ENCODE results near the gene CLEC4A. TPM values are rescaled to one million over a fixed set of nuclear protein-coding genes. Genes with fewer than 3 reads are reported as not detected.
"Not testable (repeated sequence)": the region's sequence is repeated elsewhere in the genome, so short reads cannot be mapped to it uniquely, and the experiment has no call there.

Gene CLEC4A
- total RNA-seq, 1 donor, result 0.45 TPM

DNA sequence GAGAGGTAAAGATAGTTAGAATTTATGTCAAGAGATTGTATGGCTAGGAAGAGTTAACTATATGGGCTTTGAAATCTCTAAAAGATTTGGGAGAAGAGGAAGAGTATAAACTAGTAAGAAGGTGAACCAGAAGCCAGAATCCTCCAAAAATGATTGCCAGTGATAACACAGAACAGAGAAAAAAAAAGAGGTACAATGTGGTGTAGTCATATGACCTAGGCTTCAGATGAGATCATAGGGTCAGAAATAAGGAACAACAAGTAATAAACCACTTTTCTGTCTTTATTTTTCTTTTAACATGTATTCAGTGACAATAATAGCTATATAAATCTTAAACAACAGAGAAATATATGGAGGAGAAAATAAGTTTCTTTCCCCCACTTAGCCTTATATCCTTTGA is 43.3 kb upstream of the CLEC4A start:
- H3K4me3 ChIP-seq (ENCODE audit: low read depth, low read length), result no peak overlapping the region
- TF ChIP-seq, protein P1, sequence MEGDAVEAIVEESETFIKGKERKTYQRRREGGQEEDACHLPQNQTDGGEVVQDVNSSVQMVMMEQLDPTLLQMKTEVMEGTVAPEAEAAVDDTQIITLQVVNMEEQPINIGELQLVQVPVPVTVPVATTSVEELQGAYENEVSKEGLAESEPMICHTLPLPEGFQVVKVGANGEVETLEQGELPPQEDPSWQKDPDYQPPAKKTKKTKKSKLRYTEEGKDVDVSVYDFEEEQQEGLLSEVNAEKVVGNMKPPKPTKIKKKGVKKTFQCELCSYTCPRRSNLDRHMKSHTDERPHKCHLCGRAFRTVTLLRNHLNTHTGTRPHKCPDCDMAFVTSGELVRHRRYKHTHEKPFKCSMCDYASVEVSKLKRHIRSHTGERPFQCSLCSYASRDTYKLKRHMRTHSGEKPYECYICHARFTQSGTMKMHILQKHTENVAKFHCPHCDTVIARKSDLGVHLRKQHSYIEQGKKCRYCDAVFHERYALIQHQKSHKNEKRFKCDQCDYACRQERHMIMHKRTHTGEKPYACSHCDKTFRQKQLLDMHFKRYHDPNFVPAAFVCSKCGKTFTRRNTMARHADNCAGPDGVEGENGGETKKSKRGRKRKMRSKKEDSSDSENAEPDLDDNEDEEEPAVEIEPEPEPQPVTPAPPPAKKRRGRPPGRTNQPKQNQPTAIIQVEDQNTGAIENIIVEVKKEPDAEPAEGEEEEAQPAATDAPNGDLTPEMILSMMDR (IDR thresholded peaks at IDR 0.05; ENCODE audit: insufficient read depth, low read length), result no peak

DNA sequence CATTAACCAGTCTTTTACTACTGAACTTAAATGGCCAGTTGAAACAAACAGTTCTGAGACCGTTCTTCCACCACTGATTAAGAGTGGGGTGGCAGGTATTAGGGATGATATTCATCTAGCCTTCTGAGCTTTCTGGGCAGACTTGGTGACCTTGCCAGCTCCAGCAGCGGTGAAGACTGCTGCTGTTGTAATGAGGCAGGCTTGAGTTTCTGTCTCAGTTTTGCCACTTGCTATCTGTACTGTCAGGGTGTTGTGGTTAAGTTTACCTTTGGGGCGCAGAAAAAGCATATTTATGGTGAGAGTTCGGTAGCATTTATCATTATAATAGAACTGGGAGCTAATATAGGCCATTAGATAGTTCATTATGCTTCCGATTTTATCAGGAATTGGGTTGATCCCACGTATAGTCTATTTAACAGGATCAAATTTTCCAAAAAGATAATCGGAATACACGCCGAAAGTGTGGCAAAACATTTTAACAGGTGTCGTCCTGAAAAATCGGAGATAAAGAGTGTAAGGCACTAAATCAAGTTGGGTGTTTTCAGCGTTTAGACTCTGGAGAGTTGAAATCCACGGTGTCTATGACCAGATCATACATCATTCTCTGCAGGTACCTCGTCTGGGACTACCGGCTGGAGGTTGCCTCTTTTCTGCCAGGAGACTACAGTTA is 42.0 kb upstream of the CLEC4A start:
- DNase-seq (ENCODE audit: low read depth), result peak; percentile 10
- H3K4me3 ChIP-seq (ENCODE audit: low read depth, low read length), result peak overlapping the region; percentile 100
- TF ChIP-seq, protein P1 (IDR thresholded peaks at IDR 0.05; ENCODE audit: insufficient read depth, low read length), result no peak

More for the DNA sequence above, 43.3 kb upstream of the CLEC4A start:
- no peak for DNase-seq (ENCODE audit: low read depth)

DNA sequence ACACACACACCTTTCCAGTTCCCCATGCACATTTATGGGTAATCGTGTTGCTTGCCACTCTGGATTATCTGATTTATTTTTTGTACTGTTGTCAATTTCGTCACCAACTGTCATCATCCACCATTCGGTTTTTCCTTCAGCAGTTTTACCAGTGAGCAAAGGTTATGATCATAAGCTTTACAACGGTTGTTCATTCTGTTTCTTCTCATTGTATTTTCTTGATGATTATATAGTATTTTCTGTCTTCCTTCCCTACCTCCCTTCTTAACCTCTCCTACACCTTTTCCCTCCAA is 40.7 kb upstream of the CLEC4A start:
- TF ChIP-seq, protein P1 (IDR thresholded peaks at IDR 0.05; ENCODE audit: insufficient read depth, low read length), result no peak
- peak; percentile 2 for DNase-seq (ENCODE audit: low read depth)
- H3K4me3 ChIP-seq (ENCODE audit: low read depth, low read length), result peak overlapping the region; percentile 100

DNA sequence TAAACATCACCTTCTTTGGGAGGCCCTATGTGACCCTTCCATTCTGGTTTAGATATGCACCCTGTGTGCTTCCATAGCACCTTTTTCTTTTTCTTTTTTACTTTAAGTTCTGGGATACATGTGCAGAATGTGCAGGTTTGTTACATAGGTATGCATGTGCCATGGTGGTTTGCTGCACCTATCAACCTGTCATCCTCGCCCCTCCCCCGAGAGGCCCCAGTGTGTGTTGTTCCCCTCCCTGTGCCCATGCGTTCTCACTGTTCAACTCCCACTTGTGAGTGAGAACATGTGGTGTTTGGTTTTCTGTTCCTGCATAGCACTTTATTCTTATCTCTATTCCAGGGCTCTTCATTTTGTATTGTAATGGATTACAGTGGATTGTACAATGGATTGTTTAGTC is 39.1 kb upstream of the CLEC4A start:
- H3K4me3 ChIP-seq (ENCODE audit: low read depth, low read length); DNase-seq (ENCODE audit: low read depth): not testable (repeated sequence)

DNA sequence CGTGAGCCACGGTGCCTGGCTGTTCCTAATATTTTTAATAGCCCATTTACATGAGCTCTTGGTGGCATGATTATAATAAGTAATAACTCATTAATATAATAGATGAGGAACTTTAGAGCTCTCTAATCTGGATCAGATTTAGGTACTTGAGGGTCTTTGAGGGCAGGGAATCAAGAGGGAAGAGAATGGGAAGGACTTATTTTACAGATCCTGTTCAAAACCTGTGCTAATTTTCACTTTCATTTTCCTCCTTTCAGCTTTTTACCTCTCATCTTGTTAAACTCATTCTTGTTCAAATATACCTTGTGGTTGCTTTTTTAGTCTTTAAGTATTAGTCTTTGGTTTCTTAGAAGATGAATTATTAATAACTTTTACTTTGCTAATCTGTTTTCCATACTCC is 35.8 kb upstream of the CLEC4A start:
- DNase-seq (ENCODE audit: low read depth), result no peak
- TF ChIP-seq, protein P1 (IDR thresholded peaks at IDR 0.05; ENCODE audit: insufficient read depth, low read length), result no peak
- no peak overlapping the region for H3K4me3 ChIP-seq (ENCODE audit: low read depth, low read length)

DNA sequence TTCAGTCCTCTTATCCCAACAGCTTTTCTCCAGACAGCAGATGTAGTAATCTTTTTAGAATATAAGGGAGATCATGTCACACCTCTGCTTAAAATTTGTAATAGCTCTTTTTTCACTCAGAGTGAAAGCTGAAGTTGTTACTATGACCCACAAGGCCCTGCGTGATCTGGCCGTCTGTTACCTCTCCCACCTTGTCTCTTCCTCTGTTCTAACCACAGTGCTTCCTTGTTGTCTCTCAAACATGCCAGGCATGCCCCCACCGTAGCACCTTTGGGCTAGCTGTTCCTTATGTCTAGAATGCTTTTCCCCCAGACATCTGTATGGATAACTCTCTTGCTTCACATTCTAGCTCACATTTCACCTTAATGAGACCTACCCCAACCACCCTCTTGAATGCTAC is 34.8 kb upstream of the CLEC4A start:
- DNase-seq (ENCODE audit: low read depth), result no peak
- H3K4me3 ChIP-seq (ENCODE audit: low read depth, low read length), result no peak overlapping the region
- TF ChIP-seq, protein P1 (IDR thresholded peaks at IDR 0.05; ENCODE audit: insufficient read depth, low read length), result no peak

DNA sequence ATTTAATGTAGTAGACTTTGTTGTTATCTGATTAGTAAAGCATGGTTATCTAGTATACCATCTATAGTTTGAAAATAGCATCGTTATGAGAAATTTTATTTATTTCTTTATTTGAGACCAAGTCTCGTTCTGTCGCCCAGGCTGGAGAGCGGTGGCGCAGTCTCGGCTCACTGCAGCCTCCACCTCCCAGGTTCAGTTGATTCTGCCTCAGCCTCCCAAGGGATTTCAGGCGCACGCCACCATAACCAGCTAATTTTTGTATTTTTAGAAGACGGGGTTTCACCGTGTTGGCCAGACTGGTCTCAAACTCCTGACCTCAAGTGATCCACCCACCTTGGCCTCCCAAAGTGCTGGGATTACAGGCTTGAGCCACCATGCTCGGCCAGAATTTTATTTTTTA is 34.1 kb upstream of the CLEC4A start:
- not testable (repeated sequence) for H3K4me3 ChIP-seq (ENCODE audit: low read depth, low read length); DNase-seq (ENCODE audit: low read depth)

DNA sequence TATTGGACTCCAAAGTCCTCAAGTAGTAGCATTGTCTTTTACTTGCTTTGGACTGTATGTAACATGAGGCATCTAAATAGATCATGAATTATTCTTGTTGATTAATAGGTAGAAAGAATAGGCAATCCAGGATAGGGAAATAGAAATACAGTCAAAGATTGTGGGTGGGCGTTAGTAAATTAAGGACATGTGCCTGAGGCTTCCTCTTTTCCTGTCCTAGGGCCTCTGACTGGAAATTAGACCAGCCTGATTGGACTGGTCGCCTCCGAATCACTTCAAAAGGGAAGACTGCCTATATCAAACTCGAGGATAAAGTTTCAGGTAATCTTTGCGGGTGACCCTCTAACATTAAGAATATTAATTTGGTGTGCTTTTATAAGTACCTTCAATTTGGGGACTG is 33.7 kb upstream of the CLEC4A start:
- no peak overlapping the region for H3K4me3 ChIP-seq (ENCODE audit: low read depth, low read length)
- TF ChIP-seq, protein P1 (IDR thresholded peaks at IDR 0.05; ENCODE audit: insufficient read depth, low read length), result no peak
- DNase-seq (ENCODE audit: low read depth), result no peak

All from fibroblast of the aortic adventitia (primary cell).